ENCODE results near the gene TMEM106C.

TMEM106C gene, protein sequence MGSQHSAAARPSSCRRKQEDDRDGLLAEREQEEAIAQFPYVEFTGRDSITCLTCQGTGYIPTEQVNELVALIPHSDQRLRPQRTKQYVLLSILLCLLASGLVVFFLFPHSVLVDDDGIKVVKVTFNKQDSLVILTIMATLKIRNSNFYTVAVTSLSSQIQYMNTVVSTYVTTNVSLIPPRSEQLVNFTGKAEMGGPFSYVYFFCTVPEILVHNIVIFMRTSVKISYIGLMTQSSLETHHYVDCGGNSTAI

DNA sequence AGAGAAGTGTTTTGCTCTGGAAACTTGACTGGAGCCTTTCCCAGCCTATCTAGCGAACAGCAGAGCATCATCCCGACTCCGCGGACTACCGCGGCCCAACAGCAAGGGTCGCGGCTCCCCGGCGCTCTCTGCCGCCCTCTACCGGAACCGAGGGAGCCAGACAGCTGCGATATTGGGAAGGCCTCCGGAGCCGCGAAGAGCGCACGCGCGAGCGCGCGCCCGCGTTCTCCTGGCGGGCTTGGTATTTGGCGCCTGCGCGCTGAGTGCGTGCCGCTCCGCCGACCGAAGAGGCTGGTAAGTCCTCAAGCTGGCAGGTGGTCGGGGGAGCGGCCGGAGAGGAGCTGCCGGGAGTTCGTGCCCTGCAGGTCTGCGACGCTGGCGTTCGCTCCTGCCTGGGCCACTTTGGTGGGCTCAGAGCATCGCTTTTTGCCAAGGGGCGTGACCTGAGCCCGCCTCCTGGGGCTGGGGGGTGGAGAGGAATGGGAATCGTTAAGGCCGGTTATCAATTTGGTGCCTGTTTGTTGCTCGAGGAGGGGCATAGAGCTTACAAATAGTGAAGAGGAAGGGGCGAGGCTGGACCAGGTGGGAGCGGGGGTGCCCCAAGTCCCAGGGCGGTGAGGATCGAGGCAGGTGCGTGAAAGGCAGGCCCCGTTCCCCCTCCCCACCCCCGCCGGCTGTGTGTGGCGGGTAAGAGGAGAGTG lies at the start of gene TMEM106C:
TMEM106C (plus strand) TSS at position 257 of the 701 bp plus-strand sequence. CDS start 641 bp downstream, outside the sequence.
- DNase-seq (ENCODE audit: low read depth in 2 of 2) = peak; percentile 79 to 87

DNA sequence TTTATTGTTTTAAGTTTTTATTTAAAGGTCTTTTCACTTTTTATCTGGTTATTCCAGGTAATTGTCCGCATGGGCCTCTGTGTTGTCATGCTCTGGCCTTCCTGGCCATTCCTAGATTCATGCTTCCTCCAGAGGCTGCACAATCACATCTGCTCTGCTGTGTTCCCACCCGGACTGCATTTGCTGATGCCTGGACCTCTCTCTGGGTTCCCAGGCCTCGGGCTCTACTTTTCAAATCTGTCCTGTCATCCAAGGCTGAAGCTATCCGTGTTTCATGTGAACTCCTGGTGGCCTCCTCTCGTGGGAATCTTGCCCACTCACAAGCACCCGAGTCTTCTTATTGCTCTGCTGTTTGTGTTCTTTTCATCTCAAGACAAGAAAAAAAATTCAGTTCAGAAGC lies 42.5 kb upstream of the TMEM106C start:
- no peak for DNase-seq (ENCODE audit: low read depth in 2 of 2)

DNA sequence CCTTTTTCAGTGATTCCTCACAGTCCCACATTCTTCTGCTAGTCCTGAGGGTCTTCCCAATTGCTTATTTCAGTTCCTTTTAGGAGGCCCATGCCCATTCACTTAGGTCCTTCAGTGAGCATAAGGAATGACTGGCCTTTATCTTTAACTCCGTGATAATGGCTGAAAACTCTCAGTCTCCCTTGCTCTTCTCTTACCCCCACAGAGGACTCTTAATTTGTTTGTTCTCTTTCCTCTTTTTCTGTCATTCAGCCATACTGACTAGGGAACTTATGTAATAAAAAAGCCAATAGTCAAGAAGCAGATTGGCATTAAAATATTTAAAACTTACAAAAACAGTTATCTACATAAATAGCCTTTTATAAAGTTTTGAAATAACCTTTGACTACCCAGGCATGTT lies 41.5 kb upstream of the TMEM106C start:
- DNase-seq (ENCODE audit: low read depth in 2 of 2) = no peak

GRCh38 chr12:47927346-47927745 lies 36.0 kb upstream of the TMEM106C start:
- no peak for DNase-seq (ENCODE audit: low read depth in 2 of 2)

DNA sequence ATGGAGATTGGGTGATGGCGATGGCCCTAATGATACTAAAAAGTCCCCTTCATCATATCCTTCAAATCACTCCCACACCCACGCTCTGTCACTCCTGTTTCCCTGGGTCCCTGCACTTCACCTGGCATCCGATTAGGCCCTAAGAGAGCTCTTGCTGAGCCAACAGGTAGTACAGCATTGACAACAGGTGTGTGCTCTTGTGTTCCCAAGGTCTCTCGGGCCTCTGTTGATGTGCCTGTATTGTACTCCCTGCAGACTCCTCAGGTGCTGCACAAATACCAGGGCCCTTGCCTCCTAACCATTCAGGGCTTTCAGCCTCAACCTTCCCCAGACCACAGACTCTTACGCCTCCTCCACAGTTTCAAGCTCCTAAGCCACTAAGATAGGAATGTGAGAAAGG lies 32.8 kb upstream of the TMEM106C start:
- DNase-seq (ENCODE audit: low read depth in 2 of 2) = no peak

DNA sequence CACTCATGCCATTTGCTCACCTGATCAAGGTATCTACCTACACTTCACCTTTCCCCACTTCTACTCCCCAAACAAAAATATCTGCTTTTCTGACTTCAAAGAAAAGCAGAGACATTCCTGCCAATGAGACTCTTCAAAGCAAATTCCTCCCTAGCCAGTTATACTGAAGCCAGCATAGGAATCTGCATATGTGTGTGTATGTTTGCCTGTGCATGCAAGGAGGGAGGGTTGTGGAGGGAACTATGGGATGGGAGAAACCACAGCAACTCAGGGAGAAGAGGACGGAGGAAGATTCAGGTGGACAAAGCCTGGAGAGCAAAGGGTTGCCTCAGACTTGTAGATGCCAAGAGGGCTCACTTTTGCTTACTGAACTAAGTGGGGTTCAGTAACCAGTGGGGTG lies 32.2 kb upstream of the TMEM106C start:
- DNase-seq (ENCODE audit: low read depth in 2 of 2) = no peak

- DNase-seq (ENCODE audit: low read depth in 2 of 2) = no peak
Measured at GRCh38 chr12:47935184-47935583, 28.2 kb upstream of the TMEM106C start.

GRCh38 chr12:47938093-47938492 lies 25.3 kb upstream of the TMEM106C start:
- no peak for DNase-seq (ENCODE audit: low read depth in 2 of 2)

DNA sequence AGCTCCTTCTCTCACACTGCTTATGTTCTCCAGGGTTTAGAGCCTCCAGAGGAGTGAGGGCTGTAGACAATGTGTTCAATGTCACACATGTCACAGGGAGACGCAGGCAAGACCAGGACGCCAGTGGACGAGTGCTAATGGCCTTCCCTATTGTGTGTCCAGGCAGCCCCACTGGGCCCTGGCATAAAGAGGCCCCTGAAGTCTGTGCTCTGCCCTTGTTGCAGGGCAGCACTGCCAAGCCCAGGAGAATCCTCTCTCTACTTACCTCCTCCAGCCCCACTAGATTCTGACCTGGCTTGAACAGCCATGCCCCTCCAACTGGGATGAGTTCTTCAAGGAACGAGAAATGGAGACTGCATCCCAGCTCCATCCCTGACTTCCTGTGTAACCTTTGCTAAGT lies 24.8 kb upstream of the TMEM106C start:
- DNase-seq (ENCODE audit: low read depth in 2 of 2) = no peak

DNA sequence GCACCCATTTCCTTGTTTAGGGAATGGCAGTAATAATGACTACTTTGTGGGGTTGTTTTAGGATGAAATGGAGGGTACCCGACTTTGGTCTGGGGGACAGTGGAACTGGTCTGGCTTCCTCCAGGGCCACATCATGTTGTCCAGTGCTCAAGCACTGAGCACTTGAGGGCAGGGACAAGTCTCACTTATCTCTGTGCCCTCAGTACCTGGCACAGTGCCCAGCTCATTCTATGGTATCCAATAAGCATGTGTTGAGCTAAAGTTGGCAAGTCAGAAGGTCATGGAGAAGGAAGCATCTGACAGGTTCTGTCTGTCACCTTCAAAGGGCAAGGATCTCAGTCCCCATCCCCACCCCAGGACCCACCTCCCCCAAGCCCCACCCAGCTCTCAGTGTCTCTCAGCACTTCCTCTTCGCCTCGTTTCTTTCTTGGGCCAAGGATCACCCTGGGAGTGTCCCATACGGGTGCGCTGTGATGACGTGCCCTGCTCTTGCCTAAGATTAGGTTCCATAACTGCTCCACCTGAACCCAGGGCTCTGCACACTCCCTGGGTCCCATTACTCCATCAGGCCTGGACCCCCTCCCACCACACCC lies 24.3 kb upstream of the TMEM106C start:
- no peak for DNase-seq (ENCODE audit: low read depth in 2 of 2)

GRCh38 chr12:47940773-47941474 lies 22.5 kb upstream of the TMEM106C start:
- no peak for DNase-seq (ENCODE audit: low read depth in 2 of 2)

GRCh38 chr12:47941475-47941780 lies 22.0 kb upstream of the TMEM106C start:
- no peak for DNase-seq (ENCODE audit: low read depth in 2 of 2)

DNA sequence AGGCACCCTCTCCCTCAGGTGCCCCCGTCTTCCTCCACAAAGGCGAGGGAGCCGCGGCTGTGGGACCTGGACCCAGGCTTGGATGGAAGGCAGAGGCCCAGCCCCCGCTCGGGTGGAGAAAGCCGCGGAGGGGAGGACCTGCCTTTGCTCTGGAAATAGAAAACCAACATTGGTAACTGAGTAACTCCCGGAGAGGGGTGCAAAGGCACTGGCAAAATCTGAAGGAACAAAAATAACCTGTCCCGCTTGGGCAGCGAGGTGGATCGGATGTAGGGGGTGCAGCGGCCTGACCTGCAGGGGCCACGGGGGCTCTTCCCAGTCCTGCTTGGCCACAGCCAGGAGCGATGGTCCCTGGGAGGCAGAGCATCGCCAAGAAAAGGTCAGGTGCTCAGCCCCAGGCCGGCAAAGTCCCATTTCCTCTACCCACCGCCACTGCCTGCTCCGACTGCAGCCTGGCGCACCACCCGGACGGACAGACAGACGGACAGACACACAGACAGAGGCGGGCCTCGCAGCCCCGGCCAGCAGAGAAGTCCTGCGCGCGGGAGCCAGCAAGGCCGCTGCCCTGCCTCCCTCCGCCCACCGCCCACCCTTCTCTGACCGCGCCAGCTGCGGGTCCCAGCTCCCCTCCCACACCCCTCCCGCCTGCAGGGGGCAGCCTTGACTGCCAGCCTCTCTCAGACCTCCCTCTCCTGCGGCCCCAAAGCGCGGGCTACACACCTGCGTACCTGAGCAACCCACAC lies 21.4 kb upstream of the TMEM106C start:
- peak; percentile 11 to 20 for DNase-seq (ENCODE audit: low read depth in 2 of 2)

DNA sequence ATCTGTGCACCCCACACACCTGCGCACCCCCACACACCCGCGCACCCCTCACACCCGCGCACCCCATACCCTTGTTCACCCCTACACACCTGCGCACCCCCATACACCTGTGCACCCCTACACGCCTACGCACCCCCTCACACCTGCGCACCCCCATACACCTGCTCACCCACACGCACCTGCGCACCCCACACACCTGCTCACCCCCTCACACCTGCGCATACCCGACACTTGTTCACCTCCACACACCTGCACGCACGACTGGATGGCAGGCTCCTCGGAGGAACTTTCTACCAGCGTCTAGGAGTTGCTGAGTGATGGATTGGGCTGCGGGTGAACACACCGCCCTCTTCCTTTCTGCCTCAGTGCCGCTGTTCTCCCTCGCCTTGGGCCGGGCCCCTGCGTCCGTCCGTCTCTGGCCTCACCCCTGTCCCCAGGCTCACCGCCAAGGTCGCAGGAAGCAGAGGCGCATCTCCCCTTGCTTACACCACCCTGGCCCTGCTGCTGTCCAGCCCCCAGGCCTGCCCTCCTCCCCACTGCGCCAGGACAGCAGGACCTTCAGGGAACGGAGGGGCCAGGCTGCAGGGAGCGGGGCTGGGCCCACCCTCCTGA lies 20.7 kb upstream of the TMEM106C start:
- DNase-seq (ENCODE audit: low read depth in 2 of 2) = no peak

DNA sequence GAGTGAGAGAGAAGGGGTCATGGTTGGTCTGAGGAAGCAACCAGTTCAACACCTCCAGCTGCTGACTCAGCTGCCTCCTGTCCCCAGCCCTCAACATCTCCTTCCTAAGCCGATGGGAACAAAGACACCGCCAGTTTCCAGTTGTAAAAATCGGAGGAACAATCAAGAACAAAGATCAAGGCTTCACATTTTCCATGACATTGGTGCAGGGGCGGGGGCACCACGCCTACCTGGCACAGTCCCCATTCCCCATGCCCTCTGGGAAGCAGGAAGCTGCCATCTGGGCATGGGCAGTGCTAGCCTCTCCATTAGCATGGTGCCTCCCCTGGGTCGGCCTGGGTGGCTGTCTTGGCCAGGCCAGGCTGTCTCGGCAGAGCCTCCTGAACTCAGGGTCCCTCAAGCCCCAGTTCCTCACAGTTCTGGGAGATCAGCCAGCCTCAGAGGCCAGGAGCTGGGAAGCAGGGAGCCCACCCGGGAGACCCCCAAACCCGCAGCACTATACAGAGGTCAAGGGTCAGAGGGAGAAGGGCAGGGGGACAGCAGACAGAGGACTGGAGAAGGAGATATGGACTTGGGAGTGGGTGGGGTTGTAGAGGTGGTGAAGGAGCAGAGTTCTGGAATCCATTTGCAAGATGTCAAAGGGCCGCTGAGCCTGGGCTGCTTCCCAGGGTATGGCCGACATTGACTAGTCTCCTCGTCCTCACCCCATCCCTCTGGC lies 19.6 kb upstream of the TMEM106C start:
- DNase-seq (ENCODE audit: low read depth in 2 of 2) = no peak

- no peak for DNase-seq (ENCODE audit: low read depth in 2 of 2)
Measured at GRCh38 chr12:47944685-47945340, 18.6 kb upstream of the TMEM106C start.

GRCh38 chr12:47945341-47945728 lies 18.1 kb upstream of the TMEM106C start:
- no peak for DNase-seq (ENCODE audit: low read depth in 2 of 2)

- no peak for DNase-seq (ENCODE audit: low read depth in 2 of 2)
Measured at GRCh38 chr12:47946413-47947323, 16.7 kb upstream of the TMEM106C start.

GRCh38 chr12:47947341-47947740 lies 16.1 kb upstream of the TMEM106C start:
- DNase-seq (ENCODE audit: low read depth in 2 of 2) = no peak
